Measurements from ENCODE around the gene AFF2.

The AFF2 gene

GRCh38 chrX:148813967-148814366 lies 313.6 kb downstream of the AFF2 start:
- H3K9ac ChIP-seq: no peak overlapping the region
- peaks cover 0 to 41% (median 24%) of the 10 kb centered on the region in 11 experiments; a peak in 11 of 22 replicates for H3K36me3 ChIP-seq
- no peak overlapping the region for H3K4me3 ChIP-seq
- H3K4me2 ChIP-seq: no peak overlapping the region
- H4K20me1 ChIP-seq: peaks cover 0 to 14% (median 0%) of the 10 kb centered on the region in 11 experiments; a peak in 4 of 22 replicates
- H3K27ac ChIP-seq: no peak overlapping the region
- TF ChIP-seq Cebpa-rat (IDR thresholded peaks at IDR 0.05): no peak
- no peaks in the 10 kb centered on the region for H3K27me3 ChIP-seq
- H3K9me3 ChIP-seq (replicated peaks in 1 of 11): no peaks in the 10 kb centered on the region; a peak in 1 of 22 replicates
- H3K4me1 ChIP-seq: peaks cover 0 to 4% (median 0%) of the 10 kb centered on the region in 10 experiments; a peak in 1 of 20 replicates

DNA sequence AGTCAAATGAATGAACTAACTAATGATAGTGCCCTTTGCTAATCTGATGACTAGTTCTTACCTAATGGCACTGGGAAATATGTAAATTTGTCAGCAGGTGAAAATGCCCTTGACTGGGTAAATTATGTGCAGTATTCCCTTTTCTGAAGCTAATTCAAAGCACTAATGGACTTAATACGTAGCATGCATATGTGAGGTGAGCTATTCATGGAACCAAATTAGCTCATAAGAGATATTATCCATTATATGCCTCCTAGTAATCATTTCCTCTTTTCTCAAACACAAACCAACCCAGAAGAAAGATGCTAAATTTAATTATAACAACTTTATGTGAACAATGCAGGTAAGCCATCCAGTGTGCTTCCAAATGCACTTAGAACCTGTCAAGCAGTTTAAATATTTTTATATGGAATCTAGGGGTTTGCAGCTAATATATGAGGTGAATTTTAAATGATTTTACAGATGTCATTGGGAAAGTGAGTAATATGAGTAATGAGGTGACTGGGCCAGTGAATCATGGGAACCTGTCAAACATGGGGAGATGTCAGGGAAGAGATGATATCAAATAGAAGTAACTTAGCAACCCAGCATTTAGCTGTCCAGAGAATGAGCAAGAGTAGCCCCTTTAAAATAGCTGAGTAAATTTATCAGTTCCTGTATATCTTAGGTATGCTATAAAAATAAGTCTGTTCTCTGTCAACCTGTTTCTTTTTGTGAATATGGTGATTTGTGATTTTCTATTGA lies 315.0 kb downstream of the AFF2 start:
- Histone ChIP-seq H3K4me1 (peaks cover 0 to 4% (median 0%) of the 10 kb centered on the region in 10 experiments; a peak in 1 of 20 replicates), H3K9ac (no peak overlapping the region), H3K4me3 (no peak overlapping the region), H3K4me2 (no peak overlapping the region), H4K20me1 (peaks cover 0 to 8% (median 0%) of the 10 kb centered on the region in 11 experiments; a peak in 3 of 22 replicates), H3K9me3 (replicated peaks in 1 of 11) (no peaks in the 10 kb centered on the region; a peak in 1 of 22 replicates), H3K27me3 (no peaks in the 10 kb centered on the region), H3K36me3 (peaks cover 0 to 33% (median 13%) of the 10 kb centered on the region in 11 experiments; a peak in 11 of 22 replicates), H3K27ac (no peak overlapping the region)
- TF ChIP-seq Cebpa-rat (IDR thresholded peaks at IDR 0.05): no peak

GRCh38 chrX:148823986-148824385 lies 323.6 kb downstream of the AFF2 start:
- no peak overlapping the region for H3K9ac ChIP-seq
- no peaks in the 10 kb centered on the region for H3K4me1 ChIP-seq
- H3K36me3 ChIP-seq: peaks cover 0 to 35% (median 5%) of the 10 kb centered on the region in 11 experiments; a peak in 7 of 22 replicates
- H4K20me1 ChIP-seq: peaks cover 0 to 39% (median 0%) of the 10 kb centered on the region in 11 experiments; a peak in 7 of 22 replicates
- no peak for TF ChIP-seq Cebpa-rat (IDR thresholded peaks at IDR 0.05)
- peaks cover 0 to 9% (median 0%) of the 10 kb centered on the region in 11 experiments; a peak in 5 of 22 replicates for H3K9me3 ChIP-seq (replicated peaks in 1 of 11)
- no peaks in the 10 kb centered on the region for H3K27me3 ChIP-seq
- H3K4me3 ChIP-seq: no peak overlapping the region
- H3K4me2 ChIP-seq: no peak overlapping the region
- H3K27ac ChIP-seq: no peak overlapping the region

DNA sequence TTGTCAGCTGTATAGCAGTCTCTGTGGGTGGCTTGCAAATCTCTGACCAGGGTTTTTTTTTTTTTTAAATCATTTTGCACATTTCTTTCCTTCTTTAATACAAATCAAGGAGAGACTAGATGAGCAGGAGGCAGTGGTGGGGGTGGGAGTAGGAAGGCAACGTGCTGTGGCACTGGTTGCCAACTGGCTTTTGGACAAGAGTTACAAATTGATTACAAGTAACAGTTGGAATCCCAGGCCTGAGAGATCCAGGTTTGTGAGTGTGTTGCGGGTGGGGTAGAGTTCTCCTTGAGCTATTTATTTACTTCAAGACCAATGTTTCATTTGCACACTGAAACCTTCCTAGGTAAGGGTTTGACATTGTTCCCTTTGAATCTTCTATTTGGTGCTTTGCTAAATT lies 325.3 kb downstream of the AFF2 start:
- H3K4me1 ChIP-seq: no peaks in the 10 kb centered on the region
- no peak overlapping the region for H3K27ac ChIP-seq
- TF ChIP-seq Cebpa-rat (IDR thresholded peaks at IDR 0.05): no peak
- no peak overlapping the region for H3K4me2 ChIP-seq
- H3K9me3 ChIP-seq (replicated peaks in 1 of 11): peaks cover 12 to 27% (median 16%) of the 10 kb centered on the region in 11 experiments; a peak in 21 of 22 replicates
- peaks cover 0 to 44% (median 0%) of the 10 kb centered on the region in 11 experiments; a peak in 7 of 22 replicates for H4K20me1 ChIP-seq
- peaks cover 0 to 52% (median 10%) of the 10 kb centered on the region in 11 experiments; a peak in 10 of 22 replicates for H3K36me3 ChIP-seq
- H3K9ac ChIP-seq: no peak overlapping the region
- H3K4me3 ChIP-seq: no peak overlapping the region
- H3K27me3 ChIP-seq: no peaks in the 10 kb centered on the region

DNA sequence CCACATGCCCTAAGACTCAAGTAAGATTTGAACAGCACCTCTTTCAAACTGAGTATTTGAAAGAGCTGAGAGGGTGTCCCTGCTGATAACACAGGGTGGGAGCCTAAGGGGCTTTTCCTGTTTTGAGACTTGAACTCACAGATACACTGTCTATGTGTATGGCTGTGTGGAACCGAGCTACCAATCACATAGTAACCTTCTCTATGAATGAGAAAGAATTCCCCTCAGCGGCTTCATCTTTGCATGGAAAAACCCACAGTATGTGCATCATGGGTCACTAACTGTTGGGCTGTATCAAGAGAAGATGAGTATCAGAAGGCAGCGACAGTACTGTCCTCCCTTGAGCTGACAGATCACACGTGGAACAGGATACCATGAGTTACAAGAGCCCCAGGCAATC lies 336.3 kb downstream of the AFF2 start:
- H3K27me3 ChIP-seq: no peaks in the 10 kb centered on the region
- H4K20me1 ChIP-seq: peaks cover 0 to 36% (median 0%) of the 10 kb centered on the region in 11 experiments; a peak in 5 of 22 replicates
- H3K36me3 ChIP-seq: peaks cover 0 to 53% (median 24%) of the 10 kb centered on the region in 11 experiments; a peak in 10 of 22 replicates
- H3K4me1 ChIP-seq: no peaks in the 10 kb centered on the region
- H3K4me2 ChIP-seq: no peak overlapping the region
- no peak for TF ChIP-seq Cebpa-rat (IDR thresholded peaks at IDR 0.05)
- no peak overlapping the region for H3K9ac ChIP-seq
- H3K27ac ChIP-seq: no peak overlapping the region
- H3K9me3 ChIP-seq (replicated peaks in 1 of 11): peaks cover 0 to 7% (median 0%) of the 10 kb centered on the region in 11 experiments; a peak in 1 of 22 replicates
- H3K4me3 ChIP-seq: no peak overlapping the region

- no peaks in the 10 kb centered on the region for H3K4me1 ChIP-seq
- no peak overlapping the region for H3K27ac ChIP-seq
- no peak overlapping the region for H3K4me2 ChIP-seq
- peaks cover 0 to 73% (median 35%) of the 10 kb centered on the region in 11 experiments; a peak in 13 of 22 replicates for H3K36me3 ChIP-seq
- peaks cover 0 to 6% (median 0%) of the 10 kb centered on the region in 11 experiments; a peak in 3 of 22 replicates for H4K20me1 ChIP-seq
- H3K4me3 ChIP-seq: no peak overlapping the region
- H3K27me3 ChIP-seq: no peaks in the 10 kb centered on the region
- no peaks in the 10 kb centered on the region for H3K9me3 ChIP-seq (replicated peaks in 1 of 11)
- no peak for TF ChIP-seq Cebpa-rat (IDR thresholded peaks at IDR 0.05)
- no peak overlapping the region for H3K9ac ChIP-seq
Measured at GRCh38 chrX:148850631-148851030, 350.2 kb downstream of the AFF2 start.

- no peak overlapping the region for H3K4me3 ChIP-seq
- H4K20me1 ChIP-seq: peaks cover 0 to 6% (median 0%) of the 10 kb centered on the region in 11 experiments; a peak in 1 of 22 replicates
- no peak for TF ChIP-seq Cebpa-rat (IDR thresholded peaks at IDR 0.05)
- no peak overlapping the region for H3K27ac ChIP-seq
- no peaks in the 10 kb centered on the region for H3K4me1 ChIP-seq
- peaks cover 0 to 63% (median 14%) of the 10 kb centered on the region in 11 experiments; a peak in 11 of 22 replicates for H3K36me3 ChIP-seq
- H3K4me2 ChIP-seq: no peak overlapping the region
- H3K9me3 ChIP-seq (replicated peaks in 1 of 11): no peaks in the 10 kb centered on the region
- H3K9ac ChIP-seq: no peak overlapping the region
- no peaks in the 10 kb centered on the region for H3K27me3 ChIP-seq
Measured at GRCh38 chrX:148854306-148854705, 353.9 kb downstream of the AFF2 start.

- Histone ChIP-seq H3K4me2 (no peak overlapping the region), H3K9me3 (replicated peaks in 1 of 11) (no peaks in the 10 kb centered on the region), H3K27ac (no peak overlapping the region), H3K36me3 (peaks cover 0 to 46% (median 4%) of the 10 kb centered on the region in 11 experiments; a peak in 10 of 22 replicates), H3K9ac (no peak overlapping the region), H3K4me1 (no peaks in the 10 kb centered on the region), H3K27me3 (no peaks in the 10 kb centered on the region), H4K20me1 (peaks cover 0 to 6% (median 0%) of the 10 kb centered on the region in 11 experiments; a peak in 1 of 22 replicates), H3K4me3 (no peak overlapping the region)
- TF ChIP-seq Cebpa-rat (IDR thresholded peaks at IDR 0.05): no peak
Measured at GRCh38 chrX:148856505-148856904, 356.1 kb downstream of the AFF2 start.
